NCI-H1436 treated with DMSO at 0.1 percent for 48 hours (cell line): ENCODE data around the gene VCX2.
"Not testable (repeated sequence)": the region's sequence is repeated elsewhere in the genome, so short reads cannot be mapped to it uniquely, and the experiment has no call there.

ENCODE experiments used
- DNase-seq: peaks from one replicate; lab custom pipeline; 2025; lab: John Stamatoyannopoulos, UW

The VCX2 gene

DNA sequence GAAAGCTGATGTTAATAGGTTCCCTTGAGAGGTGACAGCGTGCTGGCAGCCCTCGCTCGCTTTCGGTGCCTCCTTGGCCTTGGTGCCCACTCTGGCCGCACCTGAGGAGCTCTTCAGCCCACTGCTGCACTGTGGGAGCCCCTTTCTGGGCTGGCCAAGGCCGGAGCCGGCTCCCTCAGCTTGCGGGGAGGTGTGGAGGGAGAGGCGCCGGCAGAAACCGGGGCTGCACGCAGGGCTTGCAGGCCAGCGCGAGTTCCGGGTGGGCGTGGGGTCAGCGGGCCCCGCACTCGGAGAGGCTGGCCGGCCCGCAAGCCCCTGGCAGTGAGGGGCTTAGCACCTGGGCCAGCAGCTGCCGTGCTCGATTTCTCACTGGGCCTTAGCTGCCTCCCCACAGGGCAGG is 49.7 kb downstream of the VCX2 start:
- DNase-seq, result not testable (repeated sequence)
